Smooth muscle cell (in vitro differentiated cells): ENCODE data around the gene TUT7. TPM values are rescaled to one million over a fixed set of nuclear protein-coding genes. Genes with fewer than 3 reads are reported as not detected.

ENCODE experiments used
- DNase-seq: peaks from one replicate; lab custom pipeline; 2025; ENCODE audit not compliant: unreplicated experiment; lab: John Stamatoyannopoulos, UW
- H2AFZ ChIP-seq: fragments of 200-600 bp; sonication (generic); 2 replicates; pipeline ENCODE4 v1.6.0; 2016; ENCODE audit warnings: antibody characterized with exemption, low read depth, mild to moderate bottlenecking
- H3F3A ChIP-seq: fragments of 200-600 bp; sonication (generic); 2 replicates; pipeline ENCODE4 v1.6.0; 2017; ENCODE audit warnings: antibody characterized with exemption, low read depth
- H3K27ac ChIP-seq: fragments of 200-600 bp; sonication (generic); 2 replicates; pipeline ENCODE4 v1.5.1; 2016; ENCODE audit warnings: low read depth, mild to moderate bottlenecking
- H3K27me3 ChIP-seq: fragments of 200-600 bp; sonication (generic); 2 replicates; pipeline ENCODE4 v1.6.1; 2016; ENCODE audit warnings: low read depth, mild to moderate bottlenecking
- H3K36me3 ChIP-seq: fragments of 200-600 bp; sonication (generic); 2 replicates; pipeline ENCODE4 v1.5.1; 2016; ENCODE audit warnings: low read depth
- H3K4me1 ChIP-seq: fragments of 200-600 bp; sonication (generic); 2 replicates; pipeline ENCODE4 v1.5.1; 2016; ENCODE audit warnings: low read depth
- H3K4me2 ChIP-seq: fragments of 200-600 bp; sonication (generic); 2 replicates; pipeline ENCODE4 v1.6.0; 2016; ENCODE audit warnings: mild to moderate bottlenecking
- H3K4me3 ChIP-seq: fragments of 200-600 bp; sonication (generic); 2 replicates; pipeline ENCODE4 v1.5.1; 2016; ENCODE audit warnings: mild to moderate bottlenecking
- H3K79me2 ChIP-seq: fragments of 200-600 bp; sonication (generic); 2 replicates; pipeline ENCODE4 v1.6.0; 2016; ENCODE audit warnings: low read depth, mild to moderate bottlenecking
- H3K9ac ChIP-seq: fragments of 200-600 bp; sonication (generic); 2 replicates; pipeline ENCODE4 v1.6.0; 2016; ENCODE audit warnings: low read depth
- H3K9me3 ChIP-seq: fragments of 200-600 bp; sonication (generic); replicated peaks from 2 replicates; pipeline ENCODE4 v1.5.1; 2016; ENCODE audit warnings: low read depth
- H4K20me1 ChIP-seq: fragments of 200-600 bp; sonication (generic); 2 replicates; pipeline ENCODE4 v1.6.0; 2016; ENCODE audit warnings: low read depth
- WGBS: methylation state at CpG from one replicate; pipeline ENCODE4 v1.1.7; 2016; ENCODE audit warnings: low lambda C conversion rate; 5-methylcytosine and 5-hydroxymethylcytosine counted together
- polyA plus RNA-seq: library from polyadenylated mRNA; unstranded; fragments of >200 nt; fragmentation: Nextera tagmentation; extraction: Ambion mirVana; gene quantifications from 2 replicates; pipeline ENCODE4 v1.2.1, GENCODE V29; 2016
- total RNA-seq: library from RNA; depleted of rRNA; stranded (reverse); fragments of >200 nt; gene quantifications from 2 replicates; pipeline ENCODE4 v1.2.3, GENCODE V29; 2014
- TF ChIP-seq, protein P1 (sequence below): fragments of 200-600 bp; sonication (generic); IDR thresholded peaks from 2 replicates; pipeline ENCODE4 v1.5.1; 2017; ENCODE audit warnings: borderline replicate concordance, mild to moderate bottlenecking, antibody characterized with exemption; ENCODE audit not compliant: insufficient read depth, poor library complexity, severe bottlenecking

The TUT7 gene
- total and polyA plus RNA-seq, 2 experiments from 2014 or later: 14.9 to 35.7 TPM

- Histone ChIP-seq H3K4me2 (no peak overlapping the region), H3K9me3 (no peaks in the 10 kb centered on the region), H3K4me3 (no peak overlapping the region), H3K9ac (no peak overlapping the region), H3K79me2 (peaks cover 36% of the 10 kb centered on the region), H3K4me1 (no peaks in the 10 kb centered on the region), H3K36me3 (peaks cover 33% of the 10 kb centered on the region), H4K20me1 (peaks cover 52% of the 10 kb centered on the region), H3K27ac (no peak overlapping the region), H3K27me3 (no peaks in the 10 kb centered on the region), H2AFZ (no peak overlapping the region), H3F3A (no peaks in the 10 kb centered on the region)
- DNase-seq: no peak
- TF ChIP-seq, protein P1, sequence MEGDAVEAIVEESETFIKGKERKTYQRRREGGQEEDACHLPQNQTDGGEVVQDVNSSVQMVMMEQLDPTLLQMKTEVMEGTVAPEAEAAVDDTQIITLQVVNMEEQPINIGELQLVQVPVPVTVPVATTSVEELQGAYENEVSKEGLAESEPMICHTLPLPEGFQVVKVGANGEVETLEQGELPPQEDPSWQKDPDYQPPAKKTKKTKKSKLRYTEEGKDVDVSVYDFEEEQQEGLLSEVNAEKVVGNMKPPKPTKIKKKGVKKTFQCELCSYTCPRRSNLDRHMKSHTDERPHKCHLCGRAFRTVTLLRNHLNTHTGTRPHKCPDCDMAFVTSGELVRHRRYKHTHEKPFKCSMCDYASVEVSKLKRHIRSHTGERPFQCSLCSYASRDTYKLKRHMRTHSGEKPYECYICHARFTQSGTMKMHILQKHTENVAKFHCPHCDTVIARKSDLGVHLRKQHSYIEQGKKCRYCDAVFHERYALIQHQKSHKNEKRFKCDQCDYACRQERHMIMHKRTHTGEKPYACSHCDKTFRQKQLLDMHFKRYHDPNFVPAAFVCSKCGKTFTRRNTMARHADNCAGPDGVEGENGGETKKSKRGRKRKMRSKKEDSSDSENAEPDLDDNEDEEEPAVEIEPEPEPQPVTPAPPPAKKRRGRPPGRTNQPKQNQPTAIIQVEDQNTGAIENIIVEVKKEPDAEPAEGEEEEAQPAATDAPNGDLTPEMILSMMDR: no peak
- WGBS: 98% methylated on average over 2 of the region's 2 CpGs
Observed at GRCh38 chr9:86344818-86345217, 9.4 kb downstream of the TUT7 start.

GRCh38 chr9:86342269-86342668 lies 11.9 kb downstream of the TUT7 start:
- whole genome bisulfite sequencing: 95% methylated on average over 3 of the region's 3 CpGs
- Histone ChIP-seq H2AFZ (no peak overlapping the region), H3K27ac (no peak overlapping the region), H3K36me3 (peaks cover 46% of the 10 kb centered on the region), H3K79me2 (peaks cover 10% of the 10 kb centered on the region), H3K4me1 (no peaks in the 10 kb centered on the region), H3K4me3 (no peak overlapping the region), H3K9me3 (no peaks in the 10 kb centered on the region), H4K20me1 (peaks cover 26% of the 10 kb centered on the region), H3K4me2 (no peak overlapping the region), H3K9ac (no peak overlapping the region), H3K27me3 (no peaks in the 10 kb centered on the region), H3F3A (no peaks in the 10 kb centered on the region)
- no peak for DNase-seq
- TF ChIP-seq, protein P1: no peak

GRCh38 chr9:86341007-86341491 lies 13.2 kb downstream of the TUT7 start:
- H2AFZ ChIP-seq: no peak overlapping the region
- no peaks in the 10 kb centered on the region for H3K4me1 ChIP-seq
- no peaks in the 10 kb centered on the region for H3K79me2 ChIP-seq
- no peak for DNase-seq
- H3K27me3 ChIP-seq: no peaks in the 10 kb centered on the region
- no peak overlapping the region for H3K4me3 ChIP-seq
- H4K20me1 ChIP-seq: peaks cover 14% of the 10 kb centered on the region
- TF ChIP-seq, protein P1: no peak
- no peak overlapping the region for H3K4me2 ChIP-seq
- peak overlapping the region; percentile 2 for H3K27ac ChIP-seq
- 97% methylated on average over 3 of the region's 3 CpGs for WGBS
- H3K9ac ChIP-seq: no peak overlapping the region
- no peaks in the 10 kb centered on the region for H3K9me3 ChIP-seq
- H3F3A ChIP-seq: no peaks in the 10 kb centered on the region
- peaks cover 56% of the 10 kb centered on the region for H3K36me3 ChIP-seq

DNA sequence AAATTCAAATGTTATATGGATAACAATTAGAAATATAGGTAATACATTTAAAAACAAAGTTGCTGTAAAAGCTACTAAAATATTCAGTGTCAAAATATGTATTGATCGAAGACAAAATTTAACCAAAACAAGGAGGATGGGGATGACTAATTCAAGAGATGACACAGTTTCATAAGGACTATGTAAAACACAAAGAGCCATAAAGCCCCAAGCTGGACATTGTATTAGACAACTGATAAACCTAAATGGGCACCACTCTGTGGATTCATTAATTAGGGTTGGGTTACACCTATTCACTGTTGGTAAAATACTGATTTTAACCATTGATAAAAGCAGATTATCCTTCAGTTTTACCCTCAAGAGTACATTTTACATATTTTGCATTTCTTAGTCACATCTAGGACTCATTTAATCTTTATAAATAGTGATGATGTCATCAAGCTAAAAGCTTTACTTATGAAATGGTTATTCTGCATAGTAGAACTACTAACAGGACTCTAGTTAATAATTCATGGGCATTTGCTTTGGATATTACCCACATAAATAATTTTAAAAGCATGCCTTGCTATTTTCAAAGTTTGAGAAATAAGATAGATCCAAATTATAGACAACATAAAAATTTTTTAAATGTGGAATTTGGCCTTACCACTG lies 13.7 kb downstream of the TUT7 start:
- H3K4me2 ChIP-seq: no peak overlapping the region
- no peaks in the 10 kb centered on the region for H3K9me3 ChIP-seq
- TF ChIP-seq, protein P1: no peak
- no peaks in the 10 kb centered on the region for H3K79me2 ChIP-seq
- H3F3A ChIP-seq: no peaks in the 10 kb centered on the region
- no peaks in the 10 kb centered on the region for H3K27me3 ChIP-seq
- DNase-seq: no peak
- no peak overlapping the region for H3K9ac ChIP-seq
- no peaks in the 10 kb centered on the region for H3K4me1 ChIP-seq
- peaks cover 8% of the 10 kb centered on the region for H4K20me1 ChIP-seq
- no peak overlapping the region for H3K4me3 ChIP-seq
- peak overlapping the region; percentile 2 for H3K27ac ChIP-seq
- WGBS: 42% methylated on average over 1 of the region's 1 CpG
- peaks cover 59% of the 10 kb centered on the region for H3K36me3 ChIP-seq
- no peak overlapping the region for H2AFZ ChIP-seq
